DOHH2 (cell line): ENCODE measurements around the gene VPS35.

Experiments
- EZH2phosphoT487 ChIP-seq: fragments of 200-600 bp; sonication (generic); IDR thresholded peaks from 2 replicates; pipeline ENCODE4 v1.6.1; 2017; ENCODE audit warnings: borderline replicate concordance, mild to moderate bottlenecking, antibody characterized with exemption, low read length, moderate library complexity, mixed read lengths
- TF ChIP-seq, protein P1 (sequence below): fragments of 200-600 bp; sonication (generic); IDR thresholded peaks from one replicate; pipeline ENCODE4 v1.5.1; 2014; ENCODE audit warnings: antibody characterized with exemption, mild to moderate bottlenecking, low read depth, low read length; ENCODE audit not compliant: poor library complexity, severe bottlenecking

- TF ChIP-seq, protein P1, sequence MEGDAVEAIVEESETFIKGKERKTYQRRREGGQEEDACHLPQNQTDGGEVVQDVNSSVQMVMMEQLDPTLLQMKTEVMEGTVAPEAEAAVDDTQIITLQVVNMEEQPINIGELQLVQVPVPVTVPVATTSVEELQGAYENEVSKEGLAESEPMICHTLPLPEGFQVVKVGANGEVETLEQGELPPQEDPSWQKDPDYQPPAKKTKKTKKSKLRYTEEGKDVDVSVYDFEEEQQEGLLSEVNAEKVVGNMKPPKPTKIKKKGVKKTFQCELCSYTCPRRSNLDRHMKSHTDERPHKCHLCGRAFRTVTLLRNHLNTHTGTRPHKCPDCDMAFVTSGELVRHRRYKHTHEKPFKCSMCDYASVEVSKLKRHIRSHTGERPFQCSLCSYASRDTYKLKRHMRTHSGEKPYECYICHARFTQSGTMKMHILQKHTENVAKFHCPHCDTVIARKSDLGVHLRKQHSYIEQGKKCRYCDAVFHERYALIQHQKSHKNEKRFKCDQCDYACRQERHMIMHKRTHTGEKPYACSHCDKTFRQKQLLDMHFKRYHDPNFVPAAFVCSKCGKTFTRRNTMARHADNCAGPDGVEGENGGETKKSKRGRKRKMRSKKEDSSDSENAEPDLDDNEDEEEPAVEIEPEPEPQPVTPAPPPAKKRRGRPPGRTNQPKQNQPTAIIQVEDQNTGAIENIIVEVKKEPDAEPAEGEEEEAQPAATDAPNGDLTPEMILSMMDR, result no peak
- no peak for TF ChIP-seq EZH2phosphoT487
These were observed 11.1 kb upstream of the VPS35 start for GRCh38 chr16:46700048-46700447.
